GM12892 (cell line): ENCODE measurements around the gene PET100.

Experiments used
- POLR2A ChIP-seq: IDR thresholded peaks from 2 replicates; pipeline ENCODE4 v1.6.1; 2011; ENCODE audit warnings: low read depth, low read length, control low read depth
- POLR2AphosphoS5 ChIP-seq: IDR thresholded peaks from 2 replicates; pipeline ENCODE4 v1.6.1; 2011; ENCODE audit warnings: low read depth, low read length, control low read depth

- TF ChIP-seq POLR2AphosphoS5 (no peak), POLR2A (no peak)
Observed at GRCh38 chr19:7676376-7676775, 46.8 kb downstream of the PET100 start.
